ENCODE results near the gene TNS3. TPM values are rescaled to one million over a fixed set of nuclear protein-coding genes. Genes with fewer than 3 reads are reported as not detected.

TNS3 gene
- total RNA-seq, 1 donor from 2014 or later = 30.3 TPM

DNA sequence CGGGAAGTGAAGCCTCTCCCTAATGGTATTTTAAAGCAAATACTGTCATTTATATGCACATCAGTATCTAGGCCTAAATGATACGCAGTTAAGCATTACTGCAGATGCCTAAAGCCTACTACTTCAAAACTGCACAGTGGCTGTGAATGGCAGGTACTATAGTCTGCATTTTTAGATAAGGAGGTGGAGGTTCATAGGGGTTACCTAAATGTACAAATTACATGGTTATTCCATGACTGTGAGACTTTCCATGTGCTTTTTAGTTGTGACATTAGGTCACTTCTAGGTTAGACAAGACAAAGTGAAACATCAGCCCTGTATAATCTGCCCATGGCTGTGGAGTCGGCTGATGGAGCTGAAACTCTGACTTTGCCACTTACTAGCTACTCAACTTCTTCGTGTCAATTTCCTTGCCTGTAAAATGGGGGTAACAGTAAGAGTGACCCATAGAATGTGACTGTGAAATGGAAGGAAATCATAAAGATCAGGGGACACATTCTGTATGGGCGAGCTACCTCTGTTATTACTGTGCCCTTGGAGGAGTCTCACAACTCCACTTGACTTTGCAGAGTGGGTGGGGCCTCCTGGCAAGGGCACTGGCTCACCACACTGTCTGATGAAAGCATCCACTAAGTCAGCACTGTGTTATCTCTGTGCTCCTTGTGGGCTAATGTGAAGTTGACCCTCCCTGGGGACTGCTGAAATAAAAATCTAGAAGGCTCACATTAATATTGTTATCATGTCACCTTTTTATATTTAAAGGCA is 239.4 kb downstream of the TNS3 start:
- H3K4me3 Mint-ChIP-seq = no peak overlapping the region
- POLR2A ChIA-PET = no interaction called here
- no peaks in the 10 kb centered on the region for H3K27me3 Mint-ChIP-seq
- no peak overlapping the region for H3K27ac Mint-ChIP-seq
- intact Hi-C loops (cut with micrococcal nuclease) = no loop called here
- CTCF ChIA-PET = no interaction called here
- DNase-seq (no peak), ATAC-seq (ENCODE audit: low read depth) (no peak)
- H3K36me3 Mint-ChIP-seq (ENCODE audit: low read depth) = peaks cover 70% of the 10 kb centered on the region
- no peaks in the 10 kb centered on the region for H3K4me1 Mint-ChIP-seq
- TF ChIP-seq CTCF (IDR thresholded peaks at IDR 0.05) = no peak
- no peaks in the 10 kb centered on the region for H3K9me3 Mint-ChIP-seq

- intact Hi-C loops (cut with micrococcal nuclease) = no loop called here
- no peak for ATAC-seq (ENCODE audit: low read depth)
- no peak overlapping the region for H3K27ac Mint-ChIP-seq
- H3K4me1 Mint-ChIP-seq = no peaks in the 10 kb centered on the region
- TF ChIP-seq CTCF (IDR thresholded peaks at IDR 0.05) = no peak
- H3K27me3 Mint-ChIP-seq = no peaks in the 10 kb centered on the region
- peaks cover 81% of the 10 kb centered on the region for H3K36me3 Mint-ChIP-seq (ENCODE audit: low read depth)
- ChIA-PET POLR2A (no interaction called here), CTCF (no interaction called here)
- H3K4me3 Mint-ChIP-seq = no peak overlapping the region
- H3K9me3 Mint-ChIP-seq = no peaks in the 10 kb centered on the region
- DNase-seq = no peak
These were observed 241.4 kb downstream of the TNS3 start for GRCh38 chr7:47340517-47340916.

DNA sequence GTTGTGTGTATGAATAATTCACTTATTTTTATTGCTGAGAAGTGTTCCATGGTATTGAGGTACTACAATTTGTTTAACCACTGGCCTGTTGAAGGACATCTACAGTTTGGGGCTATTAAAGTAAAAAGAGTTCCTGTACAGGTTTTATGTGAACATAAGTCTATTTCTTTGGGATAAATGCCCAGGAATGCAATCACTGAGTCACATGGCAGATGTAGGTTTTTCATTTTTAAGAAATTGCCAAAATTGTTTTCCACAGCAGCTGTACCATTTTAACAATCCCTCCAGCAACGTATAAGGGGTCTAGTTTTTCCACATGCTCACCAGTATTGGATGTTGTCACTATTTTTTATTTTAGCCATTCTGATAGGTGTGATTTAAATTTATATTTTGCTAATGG is 243.9 kb downstream of the TNS3 start:
- no peak for ATAC-seq (ENCODE audit: low read depth)
- CTCF ChIA-PET = no interaction called here
- Mint-ChIP-seq H3K4me3 (no peak overlapping the region), H3K4me1 (no peaks in the 10 kb centered on the region), H3K36me3 (ENCODE audit: low read depth) (peaks cover 68% of the 10 kb centered on the region), H3K9me3 (no peaks in the 10 kb centered on the region), H3K27me3 (no peaks in the 10 kb centered on the region), H3K27ac (no peak overlapping the region)
- intact Hi-C loops (cut with micrococcal nuclease) = no loop called here
- POLR2A ChIA-PET = no interaction called here
- no peak for TF ChIP-seq CTCF (IDR thresholded peaks at IDR 0.05)
- DNase-seq = no peak

DNA sequence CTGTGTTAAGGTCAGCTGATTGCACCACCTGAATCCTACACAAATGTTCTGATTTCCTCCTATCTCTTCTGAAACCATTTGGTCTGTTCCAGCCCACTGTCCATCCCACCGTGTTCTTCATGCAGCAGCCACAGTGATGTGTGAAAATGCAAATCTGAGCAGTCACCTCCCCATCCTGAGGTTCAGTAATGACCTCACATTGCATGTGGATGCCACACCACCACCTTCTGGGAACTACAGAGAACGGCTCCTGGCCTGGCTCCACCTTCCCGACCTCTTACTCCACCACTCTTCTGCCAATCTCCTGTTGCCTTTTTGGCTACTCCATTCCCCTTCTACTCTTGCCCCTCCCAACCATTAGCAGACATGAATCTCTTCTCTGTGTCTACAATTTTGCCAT is 244.4 kb downstream of the TNS3 start:
- H3K9me3 Mint-ChIP-seq = no peaks in the 10 kb centered on the region
- ATAC-seq (ENCODE audit: low read depth) = no peak
- intact Hi-C loops (cut with micrococcal nuclease) = no loop called here
- H3K27me3 Mint-ChIP-seq = no peaks in the 10 kb centered on the region
- H3K4me1 Mint-ChIP-seq = no peaks in the 10 kb centered on the region
- peaks cover 66% of the 10 kb centered on the region for H3K36me3 Mint-ChIP-seq (ENCODE audit: low read depth)
- DNase-seq = no peak
- ChIA-PET POLR2A (no interaction called here), CTCF (no interaction called here)
- H3K4me3 Mint-ChIP-seq = no peak overlapping the region
- H3K27ac Mint-ChIP-seq = no peak overlapping the region
- no peak for TF ChIP-seq CTCF (IDR thresholded peaks at IDR 0.05)

DNA sequence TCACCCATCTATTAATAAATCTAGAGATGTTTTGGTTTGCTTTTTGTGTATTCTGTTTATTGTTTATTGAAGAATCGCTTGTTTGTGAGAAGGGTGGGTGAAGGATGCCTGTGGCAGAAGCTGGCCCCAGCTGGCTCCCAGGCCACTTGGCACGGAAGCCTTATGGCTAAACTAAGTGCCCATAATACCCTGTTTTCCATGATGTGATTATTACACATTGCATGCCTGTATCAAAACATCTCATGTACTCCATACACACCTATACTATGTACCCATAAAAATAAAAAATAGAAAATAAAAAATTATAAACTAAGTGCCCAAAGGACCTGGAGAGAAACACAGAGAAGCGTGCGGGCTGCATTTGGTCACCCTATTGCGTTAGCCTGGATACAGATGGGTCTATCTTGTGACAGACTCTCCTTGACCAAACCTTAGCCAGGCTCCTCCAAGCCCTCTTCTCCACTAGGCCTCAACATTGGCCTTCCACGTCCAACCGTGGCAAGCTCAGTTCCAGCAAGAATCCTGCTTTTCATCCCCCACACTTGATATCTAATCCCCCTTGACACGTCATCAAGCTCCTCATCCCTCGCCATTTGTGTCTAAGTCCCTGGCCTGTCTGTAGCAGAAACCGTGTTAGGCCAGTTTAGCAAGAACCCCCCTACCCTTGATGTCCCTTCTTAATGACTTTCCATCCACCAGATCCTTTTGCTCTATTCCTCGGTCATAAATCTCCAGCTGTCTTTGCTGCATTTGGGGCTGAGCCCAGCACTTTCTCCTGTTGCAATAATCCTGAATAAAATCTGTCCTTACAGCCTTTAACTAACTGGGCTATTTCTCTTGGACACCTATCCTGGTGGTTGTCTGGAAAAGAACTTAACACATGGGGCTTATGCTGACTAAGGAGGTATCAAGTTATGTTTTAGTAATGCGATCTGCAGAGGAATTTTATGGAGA is 245.2 kb downstream of the TNS3 start:
- intact Hi-C loops (cut with micrococcal nuclease) = no loop called here
- no peak for TF ChIP-seq CTCF (IDR thresholded peaks at IDR 0.05)
- ChIA-PET POLR2A (no interaction called here), CTCF (interaction anchor here (0.6 kb wide), 1 partner anchor 17 kb away, joined by 4 read pairs; no protein-coding TSS in a partner anchor)
- DNase-seq (no peak), ATAC-seq (ENCODE audit: low read depth) (no peak)
- Mint-ChIP-seq H3K36me3 (ENCODE audit: low read depth) (peaks cover 64% of the 10 kb centered on the region), H3K27ac (no peak overlapping the region), H3K27me3 (no peaks in the 10 kb centered on the region), H3K4me1 (no peaks in the 10 kb centered on the region), H3K9me3 (no peaks in the 10 kb centered on the region), H3K4me3 (no peak overlapping the region)

All from activated B cell treated with CpG ODN at 0.5 μM for 24 hours (primary cell).